GM12878 (cell line): ENCODE measurements around the gene GALNT16. TPM values are rescaled to one million over a fixed set of nuclear protein-coding genes. Genes with fewer than 3 reads are reported as not detected.

Experiments used
- ATAC-seq: fragments of 200-7000 bp; cut with Tn5 transposase; 3 replicates; pipeline ENCODE4 v1.9.1; 2020; ENCODE audit warnings: mild to moderate bottlenecking, moderate library complexity
- BruUV-seq: library from RNA; stranded (reverse); fragments of 400-500 nt; replicated peaks from 2 replicates; lab custom pipeline; 2021; lab: Mats Ljungman, UMichigan
- CTCF ChIA-PET: fragments of 300-600 bp; sonication (Branson Sonifier 250); formaldehyde crosslinking; extraction: SDS; loops from one replicate; lab custom pipeline; 2021; ENCODE audit warnings: inconsistent platforms; lab: Yijun Ruan, JAX
- POLR2A ChIA-PET: fragments of 350-600 bp; formaldehyde crosslinking; extraction: SDS; loops from one replicate; lab custom pipeline; 2021; ENCODE audit warnings: inconsistent platforms; lab: Charles Lee
- RAD21 ChIA-PET: fragments of 300-600 bp; sonication (Branson Sonifier 250); formaldehyde crosslinking; loops from one replicate; lab custom pipeline; 2023; ENCODE audit warnings: antibody characterized with exemption; ENCODE audit not compliant: unreplicated experiment; lab: Charles Lee
- SMC1A ChIA-PET: fragments of 300-600 bp; sonication (Branson Sonifier 250); formaldehyde crosslinking; loops from one replicate; lab custom pipeline; 2023; ENCODE audit not compliant: unreplicated experiment, uncharacterized antibody; lab: Charles Lee
- DNase-seq: peaks from one replicate; pipeline ENCODE4 v3.0.0-alpha.2; 2011; ENCODE audit warnings: low read depth, low spot score
- FAIRE-seq: peaks from 3 replicates; lab custom pipeline; 2011; peaks lifted over from hg19 to GRCh38; lab: Jason Lieb, UNC
- H2AFZ ChIP-seq: 2 replicates; pipeline ENCODE4 v1.6.0; 2011; ENCODE audit warnings: low read depth, low read length, control low read depth; ENCODE audit not compliant: control insufficient read depth
- H3K27ac ChIP-seq: 2 replicates; pipeline ENCODE4 v1.5.1; 2011; ENCODE audit warnings: control low read depth; ENCODE audit not compliant: control insufficient read depth, insufficient read depth
- H3K27me3 ChIP-seq, 2 experiments: replicated peaks in 1 of 2; 2 replicates each; pipeline versions ENCODE4 v1.6.0 to v1.6.1; 2011; ENCODE audit warnings: low read length in 1 of 2; ENCODE audit not compliant: control insufficient read depth in 2 of 2, insufficient read depth in 2 of 2
- H3K36me3 ChIP-seq, 2 experiments: 2 replicates each; pipeline ENCODE4 v1.5.1; 2011; ENCODE audit warnings: low read length in 1 of 2; ENCODE audit not compliant: control insufficient read depth in 2 of 2, insufficient read depth in 2 of 2
- H3K4me1 ChIP-seq: 2 replicates; pipeline ENCODE4 v1.6.1; 2011; ENCODE audit warnings: mild to moderate bottlenecking, low read length, moderate library complexity, mixed read lengths; ENCODE audit not compliant: control insufficient read depth, insufficient read depth
- H3K4me2 ChIP-seq: 2 replicates; pipeline ENCODE4 v1.6.0; 2011; ENCODE audit warnings: control low read depth; ENCODE audit not compliant: control insufficient read depth, insufficient read depth
- H3K4me3 ChIP-seq: fragments of 200-600 bp; sonication (generic); 2 replicates; pipeline ENCODE4 v1.5.1; 2016
- H3K79me2 ChIP-seq: 2 replicates; pipeline ENCODE4 v1.6.0; 2011; ENCODE audit warnings: low read length; ENCODE audit not compliant: control insufficient read depth, insufficient read depth
- H3K9ac ChIP-seq: 2 replicates; pipeline ENCODE4 v1.8.0; 2011; ENCODE audit warnings: low read length, control low read depth, mixed read lengths; ENCODE audit not compliant: control insufficient read depth, insufficient read depth
- H3K9me3 ChIP-seq: replicated peaks from 3 replicates; pipeline ENCODE4 v1.5.1; 2011; ENCODE audit warnings: mild to moderate bottlenecking, low read length; ENCODE audit not compliant: control insufficient read depth, insufficient read depth
- H4K20me1 ChIP-seq: 2 replicates; pipeline ENCODE4 v1.6.0; 2011; ENCODE audit not compliant: control insufficient read depth, insufficient read depth
- BHLHE40 ChIP-seq, 2 experiments: fragments of 450-650 bp in 1 of 2; IDR thresholded peaks; 2 replicates each; pipeline ENCODE4 v1.6.1; 2011 to 2017; ENCODE audit warnings: low read depth in 2 of 2, borderline replicate concordance in 1 of 2, improper control_type of control experiment in 1 of 2, low read length in 1 of 2, mild to moderate bottlenecking in 1 of 2
- CHD2 ChIP-seq: IDR thresholded peaks from 2 replicates; pipeline ENCODE4 v1.6.1; 2011; ENCODE audit warnings: low read depth, low read length, improper control_type of control experiment, borderline replicate concordance
- IKZF2 ChIP-seq, 2 experiments: fragments of 450-650 bp; IDR thresholded peaks; 2 replicates each; pipeline ENCODE4 v1.6.1; 2017; ENCODE audit warnings: mild to moderate bottlenecking in 2 of 2, moderate library complexity in 2 of 2
- KAT2A ChIP-seq: conservative IDR thresholded peaks from 2 replicates; pipeline ENCODE4 v1.6.1; 2011; ENCODE audit warnings: low read depth, low read length; ENCODE audit not compliant: control insufficient read depth
- KDM1A ChIP-seq: fragments of 200-600 bp; sonication (generic); IDR thresholded peaks from 2 replicates; pipeline ENCODE4 v1.6.1; 2016; ENCODE audit warnings: borderline replicate concordance
- LARP7 ChIP-seq: fragments of 450-650 bp; IDR thresholded peaks from 2 replicates; pipeline ENCODE4 v1.6.1; 2017; ENCODE audit warnings: mild to moderate bottlenecking
- MTA2 ChIP-seq: fragments of 450-650 bp; IDR thresholded peaks from 2 replicates; pipeline ENCODE4 v1.6.1; 2016; ENCODE audit warnings: low read depth, mild to moderate bottlenecking, moderate library complexity
- NR2F1 ChIP-seq: fragments of 450-650 bp; conservative IDR thresholded peaks from 2 replicates; pipeline ENCODE4 v1.6.1; 2017; ENCODE audit warnings: mild to moderate bottlenecking
- POLR2AphosphoS2 ChIP-seq: IDR thresholded peaks from 2 replicates; pipeline ENCODE4 v1.6.1; 2011; ENCODE audit warnings: low read depth, mild to moderate bottlenecking, low read length, improper control_type of control experiment, moderate library complexity
- WGBS: methylation state at CpG from one replicate; pipeline ENCODE4 v1.1.6; 2016; ENCODE audit warnings: low lambda C conversion rate; ENCODE audit not compliant: insufficient replicate concordance, insufficient coverage; ENCODE audit errors: missing lambda C conversion rate; 5-methylcytosine and 5-hydroxymethylcytosine counted together
- in situ Hi-C: fragments of 300-500 bp; cut with MboI; formaldehyde crosslinking; loops from 9 replicates; pipeline ENCODE4 v1.14.3; 2018; ENCODE audit warnings: mixed read lengths
- intact Hi-C: fragments of 100-400 bp; cut with micrococcal nuclease; formaldehyde crosslinking; loops from one replicate; pipeline ENCODE4 v1.14.2; 2022; ENCODE audit not compliant: unreplicated experiment
- polyA plus RNA-seq, 11 experiments: library from polyadenylated mRNA; depleted of rRNA in 4 of 11; unstranded in 6 of 11; stranded (reverse) in 5 of 11; fragments of >200 nt; fragmentation: Nextera tagmentation in 4 of 11; fragmentation: Illumina TruSeq in 1 of 11; extraction: Ambion mirVana in 4 of 11; extraction: Trizol in 1 of 11; gene quantifications; 1 replicate in 1 of 11; 2 replicates in 10 of 11; pipeline versions ENCODE4 v1.2.1 to v1.2.3, GENCODE V29; 2011 to 2016; ENCODE audit warnings: inconsistent platforms in 2 of 11, missing spikeins in 2 of 11, low read depth in 1 of 11
- total RNA-seq, 4 experiments: library from RNA; depleted of rRNA in 3 of 4; stranded (reverse); fragments of >200 nt in 3 of 4; fragmentation: Illumina TruSeq in 1 of 4; extraction: Trizol in 1 of 4; gene quantifications; 2 replicates each; pipeline versions ENCODE4 v1.2.1 to v1.2.3, GENCODE V29; 2013 to 2021
- TF ChIP-seq, protein P1 (sequence below): fragments of 450-650 bp; formaldehyde crosslinking; IDR thresholded peaks from 2 replicates; pipeline ENCODE4 v1.4.0; 2022; ENCODE audit warnings: mild to moderate bottlenecking, moderate library complexity
- TF ChIP-seq, protein P2 (sequence below): fragments of 450-650 bp; IDR thresholded peaks from 2 replicates; pipeline ENCODE4 v1.6.1; 2018; ENCODE audit warnings: borderline replicate concordance, mild to moderate bottlenecking; ENCODE audit not compliant: partially characterized antibody
- TF ChIP-seq, protein P3 (sequence below): fragments of 450-650 bp; IDR thresholded peaks from 2 replicates; pipeline ENCODE4 v1.6.1; 2017; ENCODE audit warnings: borderline replicate concordance
- TF ChIP-seq, protein P4 (sequence below): IDR thresholded peaks from 2 replicates; pipeline ENCODE4 v1.6.1; 2011; ENCODE audit warnings: low read depth, mild to moderate bottlenecking, low read length, moderate library complexity, borderline replicate concordance; ENCODE audit errors: extremely low read depth
- TF ChIP-seq, protein P5 (sequence below): fragments of 450-650 bp; IDR thresholded peaks from 2 replicates; pipeline ENCODE4 v1.6.1; 2017; ENCODE audit warnings: low read depth, mild to moderate bottlenecking, moderate library complexity

The GALNT16 gene
- total and polyA plus RNA-seq, 10 of the 15 experiments (the other 5 are each of a cell fraction or from before 2014, with no cell fraction given) = under 0.01 to 0.08 (median 0.03) TPM; not detected in 3

DNA sequence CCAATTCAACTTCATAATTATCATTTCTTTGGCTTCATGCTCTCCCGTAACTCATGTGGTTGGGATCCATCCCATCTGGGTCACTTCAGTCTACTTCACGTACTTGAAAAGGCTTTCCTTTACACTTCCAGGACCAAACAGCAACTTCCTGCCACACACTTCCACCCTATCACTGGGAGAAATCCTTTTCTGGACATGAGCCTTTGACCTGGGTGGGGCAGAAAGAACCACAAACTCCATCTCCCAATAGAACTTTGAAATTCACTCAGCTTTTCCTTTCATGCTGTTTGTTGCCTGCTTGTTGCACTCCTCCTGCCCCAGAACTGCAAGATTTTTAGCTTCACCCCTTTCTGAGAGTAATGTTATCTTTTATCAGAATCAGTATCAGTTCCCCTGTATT, 18.4 kb upstream of the GALNT16 start:
- Histone ChIP-seq H4K20me1 (no peaks in the 10 kb centered on the region), H3K27ac (no peak overlapping the region), H3K79me2 (no peaks in the 10 kb centered on the region), H3K27me3 (no peaks in the 10 kb centered on the region), H3K4me2 (no peak overlapping the region), H3K4me1 (no peaks in the 10 kb centered on the region), H3K4me3 (no peak overlapping the region), H3K36me3 (peaks cover 2 to 9% of the 10 kb centered on the region in 2 experiments), H3K9ac (no peak overlapping the region), H3K9me3 (no peaks in the 10 kb centered on the region), H2AFZ (no peak overlapping the region)
- ChIA-PET CTCF (interaction anchor here (0.8 to 6.5 kb wide), 31 partner anchors 8 to 379 kb away, joined by 3 to 126 read pairs (median 6); partner anchors contain the start of genes ERH and SLC39A9), RAD21 (interaction anchor here (0.9 to 3.8 kb wide), 8 partner anchors 9 to 337 kb away, joined by 3 to 55 read pairs (median 6); partner anchors contain the start of gene CCDC177), SMC1A (interaction anchor here (0.6 to 3.2 kb wide), 24 partner anchors 13 to 486 kb away, joined by 3 to 62 read pairs (median 4); partner anchors contain the start of gene CCDC177), POLR2A (no interaction called here)
- ATAC-seq (no peak), FAIRE-seq (no peak), DNase-seq (no peak)
- no peak for TF ChIP-seq CHD2
- TF ChIP-seq KDM1A = no peak
- TF ChIP-seq POLR2AphosphoS2 = no peak
- no peak for TF ChIP-seq BHLHE40 (IDR thresholded peaks at IDR 0.05; ENCODE audit: borderline replicate concordance in 1 of 2, low read depth in 2 of 2, low read length in 1 of 2)
- TF ChIP-seq LARP7 = no peak
- no peak for TF ChIP-seq KAT2A
- no peak for TF ChIP-seq NR2F1
- no peak for TF ChIP-seq IKZF2 (IDR thresholded peaks at IDR 0.05)
- no peak for TF ChIP-seq MTA2
- TF ChIP-seq, protein P1, sequence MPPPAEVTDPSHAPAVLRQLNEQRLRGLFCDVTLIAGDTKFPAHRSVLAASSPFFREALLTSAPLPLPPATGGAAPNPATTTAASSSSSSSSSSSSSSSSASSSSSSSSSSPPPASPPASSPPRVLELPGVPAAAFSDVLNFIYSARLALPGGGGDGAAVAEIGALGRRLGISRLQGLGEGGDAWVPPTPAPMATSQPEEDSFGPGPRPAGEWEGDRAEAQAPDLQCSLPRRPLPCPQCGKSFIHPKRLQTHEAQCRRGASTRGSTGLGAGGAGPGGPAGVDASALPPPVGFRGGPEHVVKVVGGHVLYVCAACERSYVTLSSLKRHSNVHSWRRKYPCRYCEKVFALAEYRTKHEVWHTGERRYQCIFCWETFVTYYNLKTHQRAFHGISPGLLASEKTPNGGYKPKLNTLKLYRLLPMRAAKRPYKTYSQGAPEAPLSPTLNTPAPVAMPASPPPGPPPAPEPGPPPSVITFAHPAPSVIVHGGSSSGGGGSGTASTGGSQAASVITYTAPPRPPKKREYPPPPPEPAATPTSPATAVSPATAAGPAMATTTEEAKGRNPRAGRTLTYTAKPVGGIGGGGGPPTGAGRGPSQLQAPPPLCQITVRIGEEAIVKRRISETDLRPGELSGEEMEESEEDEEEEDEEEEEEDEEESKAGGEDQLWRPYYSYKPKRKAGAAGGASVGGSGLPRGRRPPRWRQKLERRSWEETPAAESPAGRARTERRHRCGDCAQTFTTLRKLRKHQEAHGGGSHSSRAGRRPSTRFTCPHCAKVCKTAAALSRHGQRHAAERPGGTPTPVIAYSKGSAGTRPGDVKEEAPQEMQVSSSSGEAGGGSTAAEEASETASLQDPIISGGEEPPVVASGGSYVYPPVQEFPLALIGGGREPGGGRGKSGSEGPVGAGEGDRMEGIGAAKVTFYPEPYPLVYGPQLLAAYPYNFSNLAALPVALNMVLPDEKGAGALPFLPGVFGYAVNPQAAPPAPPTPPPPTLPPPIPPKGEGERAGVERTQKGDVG (CRISPR knock-in tag) = no peak
- TF ChIP-seq, protein P2, sequence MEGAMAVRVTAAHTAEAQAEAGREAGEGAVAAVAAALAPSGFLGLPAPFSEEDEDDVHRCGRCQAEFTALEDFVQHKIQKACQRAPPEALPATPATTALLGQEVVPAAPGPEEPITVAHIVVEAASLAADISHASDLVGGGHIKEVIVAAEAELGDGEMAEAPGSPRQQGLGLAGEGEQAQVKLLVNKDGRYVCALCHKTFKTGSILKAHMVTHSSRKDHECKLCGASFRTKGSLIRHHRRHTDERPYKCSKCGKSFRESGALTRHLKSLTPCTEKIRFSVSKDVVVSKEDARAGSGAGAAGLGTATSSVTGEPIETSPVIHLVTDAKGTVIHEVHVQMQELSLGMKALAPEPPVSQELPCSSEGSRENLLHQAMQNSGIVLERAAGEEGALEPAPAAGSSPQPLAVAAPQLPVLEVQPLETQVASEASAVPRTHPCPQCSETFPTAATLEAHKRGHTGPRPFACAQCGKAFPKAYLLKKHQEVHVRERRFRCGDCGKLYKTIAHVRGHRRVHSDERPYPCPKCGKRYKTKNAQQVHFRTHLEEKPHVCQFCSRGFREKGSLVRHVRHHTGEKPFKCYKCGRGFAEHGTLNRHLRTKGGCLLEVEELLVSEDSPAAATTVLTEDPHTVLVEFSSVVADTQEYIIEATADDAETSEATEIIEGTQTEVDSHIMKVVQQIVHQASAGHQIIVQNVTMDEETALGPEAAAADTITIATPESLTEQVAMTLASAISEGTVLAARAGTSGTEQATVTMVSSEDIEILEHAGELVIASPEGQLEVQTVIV = no peak
- TF ChIP-seq, protein P3, sequence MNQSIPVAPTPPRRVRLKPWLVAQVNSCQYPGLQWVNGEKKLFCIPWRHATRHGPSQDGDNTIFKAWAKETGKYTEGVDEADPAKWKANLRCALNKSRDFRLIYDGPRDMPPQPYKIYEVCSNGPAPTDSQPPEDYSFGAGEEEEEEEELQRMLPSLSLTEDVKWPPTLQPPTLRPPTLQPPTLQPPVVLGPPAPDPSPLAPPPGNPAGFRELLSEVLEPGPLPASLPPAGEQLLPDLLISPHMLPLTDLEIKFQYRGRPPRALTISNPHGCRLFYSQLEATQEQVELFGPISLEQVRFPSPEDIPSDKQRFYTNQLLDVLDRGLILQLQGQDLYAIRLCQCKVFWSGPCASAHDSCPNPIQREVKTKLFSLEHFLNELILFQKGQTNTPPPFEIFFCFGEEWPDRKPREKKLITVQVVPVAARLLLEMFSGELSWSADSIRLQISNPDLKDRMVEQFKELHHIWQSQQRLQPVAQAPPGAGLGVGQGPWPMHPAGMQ = no peak
- TF ChIP-seq, protein P4, sequence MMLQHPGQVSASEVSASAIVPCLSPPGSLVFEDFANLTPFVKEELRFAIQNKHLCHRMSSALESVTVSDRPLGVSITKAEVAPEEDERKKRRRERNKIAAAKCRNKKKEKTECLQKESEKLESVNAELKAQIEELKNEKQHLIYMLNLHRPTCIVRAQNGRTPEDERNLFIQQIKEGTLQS = no peak
- TF ChIP-seq, protein P5, sequence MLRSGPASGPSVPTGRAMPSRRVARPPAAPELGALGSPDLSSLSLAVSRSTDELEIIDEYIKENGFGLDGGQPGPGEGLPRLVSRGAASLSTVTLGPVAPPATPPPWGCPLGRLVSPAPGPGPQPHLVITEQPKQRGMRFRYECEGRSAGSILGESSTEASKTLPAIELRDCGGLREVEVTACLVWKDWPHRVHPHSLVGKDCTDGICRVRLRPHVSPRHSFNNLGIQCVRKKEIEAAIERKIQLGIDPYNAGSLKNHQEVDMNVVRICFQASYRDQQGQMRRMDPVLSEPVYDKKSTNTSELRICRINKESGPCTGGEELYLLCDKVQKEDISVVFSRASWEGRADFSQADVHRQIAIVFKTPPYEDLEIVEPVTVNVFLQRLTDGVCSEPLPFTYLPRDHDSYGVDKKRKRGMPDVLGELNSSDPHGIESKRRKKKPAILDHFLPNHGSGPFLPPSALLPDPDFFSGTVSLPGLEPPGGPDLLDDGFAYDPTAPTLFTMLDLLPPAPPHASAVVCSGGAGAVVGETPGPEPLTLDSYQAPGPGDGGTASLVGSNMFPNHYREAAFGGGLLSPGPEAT = no peak
- WGBS = 100% methylated on average over 2 of the region's 2 CpGs
- in situ Hi-C loops (loop anchor here (25.0 kb wide), 1 partner anchor 496 kb away; no protein-coding TSS in a partner anchor), intact Hi-C loops (loop anchor here (5.0 kb wide), 1 partner anchor 121 kb away; no protein-coding TSS in a partner anchor)
- BruUV-seq = no TSS peak
